BLaER1 treated with 17β-estradiol and CSF1 and Interleukin-3, amounts not matched to agents 10 nM and 100 nM (cell line): ENCODE results near the gene PIAS1.
"Not testable (repeated sequence)": the region's sequence is repeated elsewhere in the genome, so short reads cannot be mapped to it uniquely, and the experiment has no call there.

Experiments used
- H3K27ac ChIP-seq, 11 experiments: shearing (Covaris generic); formaldehyde crosslinking; 2 replicates each; pipeline ENCODE4 v1.8.1; 2022
- H3K27me3 ChIP-seq, 11 experiments: shearing (Covaris generic); formaldehyde crosslinking; 2 replicates each; pipeline ENCODE4 v1.8.1; 2022
- H3K36me3 ChIP-seq, 11 experiments: shearing (Covaris generic); formaldehyde crosslinking; 2 replicates each; pipeline ENCODE4 v1.8.1; 2022
- H3K4me1 ChIP-seq, 10 experiments: shearing (Covaris generic); formaldehyde crosslinking; 2 replicates each; pipeline ENCODE4 v1.8.1; 2022
- H3K4me2 ChIP-seq, 11 experiments: shearing (Covaris generic); formaldehyde crosslinking; 2 replicates each; pipeline ENCODE4 v1.8.1; 2022
- H3K4me3 ChIP-seq, 10 experiments: shearing (Covaris generic); formaldehyde crosslinking; 2 replicates each; pipeline ENCODE4 v1.8.1; 2022
- H3K9ac ChIP-seq, 11 experiments: shearing (Covaris generic); formaldehyde crosslinking; 2 replicates each; pipeline ENCODE4 v1.8.1; 2022
- H3K9me3 ChIP-seq, 11 experiments: shearing (Covaris generic); formaldehyde crosslinking; replicated peaks in 1 of 11; 2 replicates each; pipeline ENCODE4 v1.8.1; 2022
- H4K20me1 ChIP-seq, 11 experiments: shearing (Covaris generic); formaldehyde crosslinking; 2 replicates each; pipeline ENCODE4 v1.8.1; 2022
- Cebpa-rat ChIP-seq, 11 experiments: shearing (Covaris generic); IDR thresholded peaks; 2 replicates each; pipeline ENCODE4 v1.8.1; 2022

The PIAS1 gene

GRCh38 chr15:68053701-68054627 is at the start of gene PIAS1:
TSS of gene PIAS1 (plus strand) at chr15:68054315. CDS start at chr15:68054327, 12 bp downstream.
- Histone ChIP-seq H3K36me3 (peaks cover 2 to 14% (median 6%) of the 10 kb centered on the region in 11 experiments; a peak in 14 of 22 replicates), H3K4me1 (peaks cover 5 to 36% (median 28%) of the 10 kb centered on the region in 10 experiments), H4K20me1 (peaks cover 41 to 47% (median 44%) of the 10 kb centered on the region in 11 experiments), H3K9me3 (peaks cover 0 to 7% (median 0%) of the 10 kb centered on the region in 11 experiments; a peak in 1 of 22 replicates), H3K27ac (peak within 1 kb of the TSS; percentile 92 to 99 (median 97)), H3K4me3 (peak within 1 kb of the TSS; percentile 90 to 99 (median 96)), H3K9ac (peak within 1 kb of the TSS; percentile 91 to 99 (median 97)), H3K4me2 (peak within 1 kb of the TSS; percentile 82 to 97 (median 92)), H3K27me3 (no peaks in the 10 kb centered on the region)
- no peak for TF ChIP-seq Cebpa-rat (IDR thresholded peaks at IDR 0.05)

- H4K20me1 ChIP-seq, H3K27me3 ChIP-seq, H3K36me3 ChIP-seq, H3K27ac ChIP-seq, H3K4me3 ChIP-seq, H3K4me2 ChIP-seq, H3K9ac ChIP-seq: not testable (repeated sequence)
- peaks cover 15 to 33% (median 28%) of the 10 kb centered on the region in 11 experiments for H3K9me3 ChIP-seq
- H3K4me1 ChIP-seq = peaks cover 0 to 43% (median 15%) of the 10 kb centered on the region in 10 experiments; a peak in 13 of 20 replicates
These were observed 46.5 kb upstream of the PIAS1 start for GRCh38 chr15:68007642-68008041.

- Histone ChIP-seq H3K9ac (no peak overlapping the region), H3K4me1 (peaks cover 0 to 35% (median 15%) of the 10 kb centered on the region in 10 experiments; a peak in 13 of 20 replicates), H3K4me2 (peak overlapping the region in 3 of 11 experiments; percentile 53 to 67 (median 54); a peak in 5 of 22 replicates), H4K20me1 (no peaks in the 10 kb centered on the region), H3K27ac (peak overlapping the region in 3 of 11 experiments; percentile 56 to 79 (median 75); a peak in 2 of 22 replicates), H3K4me3 (no peak overlapping the region), H3K9me3 (peaks cover 15 to 33% (median 28%) of the 10 kb centered on the region in 11 experiments), H3K36me3 (peaks cover 0 to 5% (median 0%) of the 10 kb centered on the region in 11 experiments; a peak in 1 of 22 replicates), H3K27me3 (no peaks in the 10 kb centered on the region)
- no peak for TF ChIP-seq Cebpa-rat (IDR thresholded peaks at IDR 0.05)
These were observed 43.6 kb upstream of the PIAS1 start for GRCh38 chr15:68010361-68011153.

GRCh38 chr15:68012911-68013310 is 41.2 kb upstream of the PIAS1 start:
- H4K20me1 ChIP-seq = no peaks in the 10 kb centered on the region
- peaks cover 0 to 3% (median 0%) of the 10 kb centered on the region in 11 experiments; a peak in 1 of 22 replicates for H3K36me3 ChIP-seq
- H3K4me1 ChIP-seq = peaks cover 0 to 26% (median 15%) of the 10 kb centered on the region in 10 experiments; a peak in 13 of 20 replicates
- peaks cover 4 to 11% (median 7%) of the 10 kb centered on the region in 11 experiments; a peak in 21 of 22 replicates for H3K9me3 ChIP-seq
- no peak overlapping the region for H3K4me2 ChIP-seq
- no peak overlapping the region for H3K9ac ChIP-seq
- no peak overlapping the region for H3K27ac ChIP-seq
- no peak for TF ChIP-seq Cebpa-rat (IDR thresholded peaks at IDR 0.05)
- H3K4me3 ChIP-seq = no peak overlapping the region
- H3K27me3 ChIP-seq = no peaks in the 10 kb centered on the region

- no peaks in the 10 kb centered on the region for H3K27me3 ChIP-seq
- no peak overlapping the region for H3K27ac ChIP-seq
- H3K9ac ChIP-seq = no peak overlapping the region
- TF ChIP-seq Cebpa-rat (IDR thresholded peaks at IDR 0.05) = no peak
- peaks cover 0 to 15% (median 8%) of the 10 kb centered on the region in 10 experiments; a peak in 12 of 20 replicates for H3K4me1 ChIP-seq
- H3K4me2 ChIP-seq = no peak overlapping the region
- peaks cover 0 to 6% (median 0%) of the 10 kb centered on the region in 11 experiments; a peak in 3 of 22 replicates for H3K9me3 ChIP-seq
- no peaks in the 10 kb centered on the region for H3K36me3 ChIP-seq
- H4K20me1 ChIP-seq = no peaks in the 10 kb centered on the region
- no peak overlapping the region for H3K4me3 ChIP-seq
These were observed 39.9 kb upstream of the PIAS1 start for GRCh38 chr15:68014219-68014618.

GRCh38 chr15:68015244-68015643 is 38.9 kb upstream of the PIAS1 start:
- Histone ChIP-seq H3K27me3 (no peaks in the 10 kb centered on the region), H3K9me3 (peaks cover 0 to 6% (median 0%) of the 10 kb centered on the region in 11 experiments; a peak in 3 of 22 replicates), H3K4me3 (no peak overlapping the region), H3K4me1 (peaks cover 0 to 5% (median 0%) of the 10 kb centered on the region in 10 experiments; a peak in 7 of 20 replicates), H3K9ac (no peak overlapping the region), H3K27ac (no peak overlapping the region), H4K20me1 (no peaks in the 10 kb centered on the region), H3K4me2 (no peak overlapping the region), H3K36me3 (no peaks in the 10 kb centered on the region)
- TF ChIP-seq Cebpa-rat (IDR thresholded peaks at IDR 0.05) = no peak

- Histone ChIP-seq H3K27ac (no peak overlapping the region), H3K36me3 (no peaks in the 10 kb centered on the region), H4K20me1 (no peaks in the 10 kb centered on the region), H3K4me3 (no peak overlapping the region), H3K9ac (no peak overlapping the region), H3K4me1 (no peaks in the 10 kb centered on the region), H3K9me3 (peaks cover 0 to 6% (median 0%) of the 10 kb centered on the region in 11 experiments; a peak in 3 of 22 replicates), H3K27me3 (no peaks in the 10 kb centered on the region), H3K4me2 (no peak overlapping the region)
- no peak for TF ChIP-seq Cebpa-rat (IDR thresholded peaks at IDR 0.05)
These were observed 36.9 kb upstream of the PIAS1 start for GRCh38 chr15:68017201-68017600.

GRCh38 chr15:68018797-68019444 is 35.2 kb upstream of the PIAS1 start:
- H3K4me3 ChIP-seq = no peak overlapping the region
- no peaks in the 10 kb centered on the region for H4K20me1 ChIP-seq
- no peak overlapping the region for H3K4me2 ChIP-seq
- no peaks in the 10 kb centered on the region for H3K27me3 ChIP-seq
- TF ChIP-seq Cebpa-rat (IDR thresholded peaks at IDR 0.05) = no peak
- H3K9me3 ChIP-seq = peaks cover 0 to 6% (median 0%) of the 10 kb centered on the region in 11 experiments; a peak in 4 of 22 replicates
- peaks cover 0 to 10% (median 0%) of the 10 kb centered on the region in 10 experiments; a peak in 3 of 20 replicates for H3K4me1 ChIP-seq
- no peak overlapping the region for H3K9ac ChIP-seq
- H3K36me3 ChIP-seq = no peaks in the 10 kb centered on the region
- no peak overlapping the region for H3K27ac ChIP-seq
